Type B pancreatic cell (in vitro differentiated cells): ENCODE results near the gene ARL4D. TPM values are rescaled to one million over a fixed set of nuclear protein-coding genes. Genes with fewer than 3 reads are reported as not detected.
A peak's percentile ranks its signal among the peaks of the same experiment; 100 is the strongest.

Source experiments
- DNase-seq: peaks from one replicate; pipeline ENCODE4 v3.0.0; 2021; ENCODE audit warnings: mixed read lengths; ENCODE audit not compliant: unreplicated experiment; ENCODE audit errors: extremely low spot score
- H3K27ac Mint-ChIP-seq: 2 replicates; pipeline ENCODE4 v1.8.0; 2021; ENCODE audit warnings: mild to moderate bottlenecking, mixed read lengths
- H3K27me3 Mint-ChIP-seq: 2 replicates; pipeline ENCODE4 v1.8.0; 2021; ENCODE audit warnings: mixed read lengths
- H3K36me3 Mint-ChIP-seq: 2 replicates; pipeline ENCODE4 v1.8.0; 2021; ENCODE audit warnings: mixed read lengths
- H3K4me1 Mint-ChIP-seq: one replicate; pipeline ENCODE4 v1.8.0; 2021; ENCODE audit warnings: mixed read lengths; ENCODE audit not compliant: unreplicated experiment
- H3K4me3 Mint-ChIP-seq: 2 replicates; pipeline ENCODE4 v1.8.0; 2021; ENCODE audit warnings: mild to moderate bottlenecking, mixed read lengths
- H3K9me3 Mint-ChIP-seq: 2 replicates; pipeline ENCODE4 v1.8.0; 2021; ENCODE audit warnings: mixed read lengths
- CTCF ChIP-seq: fragments of 200-600 bp; sonication (generic); conservative IDR thresholded peaks from 2 replicates; pipeline ENCODE4 v1.5.0; 2021; ENCODE audit warnings: antibody characterized with exemption, mild to moderate bottlenecking
- long read RNA-seq: library from polyadenylated mRNA; unstranded; transcript quantifications from one replicate; pipeline ENCODE4 v2.0.0, GENCODE V29; 2020
- total RNA-seq: library from RNA; stranded (reverse); gene quantifications from 2 replicates; pipeline ENCODE4 v1.2.1, GENCODE V29; 2021; ENCODE audit warnings: low replicate concordance

The ARL4D gene
- total RNA-seq, result 8.3 and 9.9 TPM in 2 replicates
- long read RNA-seq, transcript ARL4D-201 (2 exons, 1,612 nt), result major isoform, 45 of 45 reads
- long read RNA-seq, partial matches to known transcripts, result 0 of 45 reads
- long read RNA-seq, other reads (novel, unspliced or antisense), result 0 of 45 reads

GRCh38 chr17:43398724-43399595 lies at the start of gene ARL4D:
ARL4D (plus strand) TSS chr17:43398993; CDS start chr17:43399733, 740 bp downstream.
- TF ChIP-seq CTCF, result no peak
- peak within 1 kb of the TSS; percentile 91 for H3K27ac Mint-ChIP-seq
- peak; percentile 85 for DNase-seq
- H3K27me3 Mint-ChIP-seq, result no peaks in the 10 kb centered on the region
- H3K4me1 Mint-ChIP-seq, result peaks cover 23% of the 10 kb centered on the region
- H3K4me3 Mint-ChIP-seq, result peak within 1 kb of the TSS; percentile 93
- no peaks in the 10 kb centered on the region for H3K9me3 Mint-ChIP-seq
- no peaks in the 10 kb centered on the region for H3K36me3 Mint-ChIP-seq

GRCh38 chr17:43349142-43349541 lies 49.7 kb upstream of the ARL4D start:
- H3K36me3 Mint-ChIP-seq, result peaks cover 22% of the 10 kb centered on the region

GRCh38 chr17:43350888-43351361 lies 47.9 kb upstream of the ARL4D start:
- Mint-ChIP-seq H3K9me3 (peaks cover 32% of the 10 kb centered on the region), H3K4me3 (no peak overlapping the region), H3K36me3 (peaks cover 22% of the 10 kb centered on the region), H3K27me3 (no peaks in the 10 kb centered on the region), H3K4me1 (peaks cover 14% of the 10 kb centered on the region), H3K27ac (no peak overlapping the region)
- DNase-seq, result no peak
- TF ChIP-seq CTCF, result no peak

More at GRCh38 chr17:43349142-43349541, 49.7 kb upstream of the ARL4D start:
- Mint-ChIP-seq H3K4me3 (no peak overlapping the region), H3K4me1 (peaks cover 14% of the 10 kb centered on the region), H3K9me3 (peaks cover 32% of the 10 kb centered on the region), H3K27ac (no peak overlapping the region), H3K27me3 (no peaks in the 10 kb centered on the region)
- no peak for DNase-seq
- TF ChIP-seq CTCF, result no peak

GRCh38 chr17:43351691-43352090 lies 47.1 kb upstream of the ARL4D start:
- peaks cover 22% of the 10 kb centered on the region for H3K36me3 Mint-ChIP-seq
- H3K9me3 Mint-ChIP-seq, result peaks cover 32% of the 10 kb centered on the region
- H3K4me3 Mint-ChIP-seq, result no peak overlapping the region
- H3K27me3 Mint-ChIP-seq, result no peaks in the 10 kb centered on the region
- H3K4me1 Mint-ChIP-seq, result peaks cover 14% of the 10 kb centered on the region
- no peak overlapping the region for H3K27ac Mint-ChIP-seq
- DNase-seq, result no peak
- TF ChIP-seq CTCF, result no peak

GRCh38 chr17:43352579-43353331 lies 46.0 kb upstream of the ARL4D start:
- DNase-seq, result no peak
- Mint-ChIP-seq H3K4me1 (peaks cover 18% of the 10 kb centered on the region), H3K36me3 (peaks cover 17% of the 10 kb centered on the region), H3K27ac (no peak overlapping the region), H3K9me3 (peaks cover 24% of the 10 kb centered on the region), H3K4me3 (no peak overlapping the region), H3K27me3 (no peaks in the 10 kb centered on the region)
- TF ChIP-seq CTCF, result no peak
